ENCODE measurements around the gene ZNF217. TPM values are rescaled to one million over a fixed set of nuclear protein-coding genes. Genes with fewer than 3 reads are reported as not detected.
"Not testable (repeated sequence)": the region's sequence is repeated elsewhere in the genome, so short reads cannot be mapped to it uniquely, and the experiment has no call there.

The ZNF217 gene
- total RNA-seq, 1 donor from 2014 or later = 76.3 TPM

DNA sequence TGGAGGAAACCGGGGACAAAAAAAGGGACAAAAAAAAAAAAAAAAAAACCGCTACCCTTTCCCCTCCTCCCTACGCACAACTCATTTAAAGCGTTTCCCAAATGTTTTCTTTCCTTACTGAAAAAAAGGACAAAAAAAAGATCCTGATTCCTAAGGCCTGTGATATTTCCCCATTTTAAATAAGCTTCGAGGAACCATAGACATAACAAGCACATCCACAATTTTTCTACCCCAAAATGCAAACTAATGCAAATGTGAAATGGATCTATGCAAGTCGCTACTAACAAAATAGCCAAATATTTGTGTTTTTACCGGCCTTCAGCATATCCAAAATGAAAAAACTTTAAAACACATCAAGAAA, 1.4 kb upstream of the ZNF217 start:
- Mint-ChIP-seq H3K27me3 (no peaks in the 10 kb centered on the region), H3K36me3 (ENCODE audit: insufficient read depth) (no peaks in the 10 kb centered on the region), H3K27ac (peak overlapping the region; percentile 99), H3K4me1 (ENCODE audit: low read depth) (peaks cover 48% of the 10 kb centered on the region), H3K4me3 (ENCODE audit: low read depth) (peak overlapping the region; percentile 76), H3K9me3 (ENCODE audit: low read depth) (no peaks in the 10 kb centered on the region)
- TF ChIP-seq CTCF (IDR thresholded peaks at IDR 0.05; ENCODE audit: unreplicated experiment) = no peak
- DNase-seq (ENCODE audit: low spot score, unreplicated experiment) = no peak

- H3K36me3 Mint-ChIP-seq (ENCODE audit: insufficient read depth) = no peaks in the 10 kb centered on the region
- peak overlapping the region; percentile 77 for H3K4me3 Mint-ChIP-seq (ENCODE audit: low read depth)
- H3K9me3 Mint-ChIP-seq (ENCODE audit: low read depth) = no peaks in the 10 kb centered on the region
- peak; percentile 97 for DNase-seq (ENCODE audit: low spot score, unreplicated experiment)
- peaks cover 51% of the 10 kb centered on the region for H3K4me1 Mint-ChIP-seq (ENCODE audit: low read depth)
- no peaks in the 10 kb centered on the region for H3K27me3 Mint-ChIP-seq
- peak overlapping the region; percentile 99 for H3K27ac Mint-ChIP-seq
- peak; percentile 63 for TF ChIP-seq CTCF (IDR thresholded peaks at IDR 0.05; ENCODE audit: unreplicated experiment)
These were observed 704 bp upstream of the ZNF217 start for GRCh38 chr20:53594068-53595017.

DNA sequence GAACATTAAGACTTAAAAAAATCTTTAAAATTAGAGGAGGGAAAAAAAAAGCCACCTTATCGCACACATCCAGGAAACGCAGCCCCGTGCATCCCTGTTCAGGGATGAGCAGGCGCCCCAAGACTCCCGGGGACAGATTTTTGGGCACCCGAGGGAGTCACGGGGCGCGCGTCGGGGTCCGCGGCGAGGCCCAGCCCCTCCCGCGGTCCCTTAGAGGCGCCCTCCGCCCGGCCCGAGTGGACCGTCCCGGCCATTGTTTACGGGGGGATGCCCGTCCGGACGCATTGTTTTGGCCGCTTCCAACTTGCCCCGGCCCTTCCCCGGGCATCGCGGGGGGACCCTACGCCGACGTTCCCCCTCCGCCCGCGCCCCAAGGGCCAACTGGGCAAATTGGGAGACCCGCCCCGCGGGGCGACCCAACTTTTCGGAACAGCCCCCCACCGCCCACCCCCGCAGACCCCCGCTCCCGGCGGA, 610 bp downstream of the ZNF217 start:
- Mint-ChIP-seq H3K4me3 (ENCODE audit: low read depth) (peak overlapping the region; percentile 86), H3K36me3 (ENCODE audit: insufficient read depth) (no peaks in the 10 kb centered on the region), H3K27ac (peak overlapping the region; percentile 99), H3K9me3 (ENCODE audit: low read depth) (no peaks in the 10 kb centered on the region), H3K4me1 (ENCODE audit: low read depth) (peaks cover 50% of the 10 kb centered on the region), H3K27me3 (no peaks in the 10 kb centered on the region)
- no peak for TF ChIP-seq CTCF (IDR thresholded peaks at IDR 0.05; ENCODE audit: unreplicated experiment)
- no peak for DNase-seq (ENCODE audit: low spot score, unreplicated experiment)

DNA sequence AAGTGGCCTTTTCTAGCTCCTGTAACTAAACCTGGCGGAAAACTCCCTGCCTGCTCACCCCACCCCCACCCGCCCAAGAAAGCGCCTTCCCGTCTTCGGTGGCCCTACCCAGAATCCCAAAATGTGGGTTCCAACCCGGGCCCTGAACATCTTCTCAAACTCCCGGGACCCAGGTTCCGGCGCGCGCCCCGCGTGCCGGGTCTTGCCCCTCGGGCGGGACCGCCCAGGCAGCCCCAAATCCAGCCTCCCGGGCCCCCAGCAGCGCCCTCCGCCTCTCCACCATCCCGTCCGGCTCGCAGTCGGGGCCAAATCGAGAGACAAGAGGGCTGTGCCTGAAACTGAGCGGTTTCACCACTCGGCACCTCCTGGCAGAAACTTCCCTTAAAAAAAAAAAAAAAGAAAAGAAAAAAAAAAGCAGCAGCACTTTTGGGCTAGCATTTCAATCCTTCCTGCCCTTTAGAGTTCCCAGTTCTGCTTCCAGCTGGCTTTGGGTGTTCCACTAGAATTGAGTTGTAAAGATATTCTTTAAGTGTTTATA, 1.1 kb downstream of the ZNF217 start:
- H3K4me1 Mint-ChIP-seq (ENCODE audit: low read depth) = peaks cover 46% of the 10 kb centered on the region
- H3K4me3 Mint-ChIP-seq (ENCODE audit: low read depth) = peak overlapping the region; percentile 86
- peak; percentile 40 for DNase-seq (ENCODE audit: low spot score, unreplicated experiment)
- H3K27me3 Mint-ChIP-seq; H3K36me3 Mint-ChIP-seq (ENCODE audit: insufficient read depth); H3K9me3 Mint-ChIP-seq (ENCODE audit: low read depth): not testable (repeated sequence)
- H3K27ac Mint-ChIP-seq = peak overlapping the region; percentile 99

DNA sequence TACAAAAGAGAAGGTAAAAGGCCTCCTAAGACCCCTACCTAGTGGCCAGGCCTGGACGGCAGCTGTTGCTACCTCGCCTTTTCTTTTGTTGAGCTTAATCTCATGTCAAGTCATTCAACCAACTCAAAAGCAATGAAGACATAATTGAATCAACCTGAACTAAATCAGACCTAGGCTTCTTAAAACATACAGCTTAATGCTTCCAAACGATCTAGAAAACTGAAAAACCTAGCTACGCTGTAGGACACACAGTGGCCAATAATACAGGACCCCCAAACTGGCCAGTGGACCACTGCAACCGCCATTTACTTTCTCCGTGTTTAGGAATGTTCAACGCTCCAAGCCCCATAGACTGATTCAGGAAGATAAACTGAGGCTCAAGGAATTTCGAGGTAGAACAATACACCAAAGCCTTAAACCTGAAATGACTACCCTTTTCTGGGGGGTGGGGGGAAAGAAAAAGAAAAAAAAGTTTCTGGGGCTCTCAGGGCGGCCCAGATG, 1.6 kb downstream of the ZNF217 start:
- not testable (repeated sequence) for H3K9me3 Mint-ChIP-seq (ENCODE audit: low read depth); DNase-seq (ENCODE audit: low spot score, unreplicated experiment); H3K27me3 Mint-ChIP-seq; H3K36me3 Mint-ChIP-seq (ENCODE audit: insufficient read depth)
- Mint-ChIP-seq H3K4me1 (ENCODE audit: low read depth) (peaks cover 45% of the 10 kb centered on the region), H3K27ac (peak overlapping the region; percentile 99), H3K4me3 (ENCODE audit: low read depth) (peak overlapping the region; percentile 86)

DNA sequence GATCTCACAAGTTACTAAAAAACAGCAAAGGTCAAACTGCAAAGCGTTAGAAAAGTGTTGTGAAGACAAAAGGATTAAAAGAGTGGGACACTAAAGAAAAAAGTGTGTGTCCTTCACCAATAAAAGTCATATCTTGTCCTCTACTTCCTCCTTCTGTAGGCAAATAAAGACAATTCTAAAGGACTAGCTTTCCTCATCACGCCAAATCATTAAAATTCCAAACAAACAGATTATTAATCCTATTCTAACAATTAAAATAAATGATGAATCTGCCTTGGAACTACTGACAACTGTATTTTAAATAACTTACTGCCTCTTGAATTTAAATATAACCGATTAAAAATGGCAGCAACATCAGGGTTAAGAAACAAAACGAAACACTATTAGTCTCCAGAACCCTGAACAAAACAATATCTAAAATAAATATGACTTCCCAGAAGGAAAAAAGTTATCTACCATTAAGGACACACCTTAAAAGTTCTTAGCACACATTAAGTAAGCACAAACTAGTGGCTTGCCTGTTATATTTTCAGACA, 2.4 kb downstream of the ZNF217 start:
- not testable (repeated sequence) for H3K36me3 Mint-ChIP-seq (ENCODE audit: insufficient read depth); H3K27me3 Mint-ChIP-seq; H3K9me3 Mint-ChIP-seq (ENCODE audit: low read depth); DNase-seq (ENCODE audit: low spot score, unreplicated experiment)
- Mint-ChIP-seq H3K4me1 (ENCODE audit: low read depth) (peaks cover 44% of the 10 kb centered on the region), H3K27ac (peak overlapping the region; percentile 99), H3K4me3 (ENCODE audit: low read depth) (peak overlapping the region; percentile 86)

- H3K9me3 Mint-ChIP-seq (ENCODE audit: low read depth); H3K36me3 Mint-ChIP-seq (ENCODE audit: insufficient read depth); H3K27me3 Mint-ChIP-seq; DNase-seq (ENCODE audit: low spot score, unreplicated experiment): not testable (repeated sequence)
- Mint-ChIP-seq H3K4me3 (ENCODE audit: low read depth) (peak overlapping the region; percentile 86), H3K27ac (peak overlapping the region; percentile 99), H3K4me1 (ENCODE audit: low read depth) (peaks cover 46% of the 10 kb centered on the region)
These were observed 3.0 kb downstream of the ZNF217 start for GRCh38 chr20:53590608-53591007.

DNA sequence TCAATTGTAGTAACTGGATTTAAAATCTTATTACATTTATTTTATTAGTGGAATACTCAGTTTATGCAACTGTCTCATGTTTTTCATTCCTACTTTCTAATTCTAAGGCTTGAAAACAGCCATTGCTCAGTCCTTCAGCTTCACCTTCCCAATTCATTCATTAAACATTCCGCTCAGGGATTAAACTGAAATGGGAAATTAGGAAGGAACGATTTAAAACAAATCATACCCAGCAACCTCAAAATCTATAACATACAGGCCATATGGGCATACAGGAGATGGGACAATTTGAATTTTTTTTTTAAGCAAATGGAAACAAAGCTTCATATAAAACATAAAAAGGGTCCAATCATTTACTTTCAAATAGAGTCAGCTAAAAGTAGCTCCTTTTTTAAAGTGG, 3.5 kb downstream of the ZNF217 start:
- H3K27me3 Mint-ChIP-seq; DNase-seq (ENCODE audit: low spot score, unreplicated experiment); H3K36me3 Mint-ChIP-seq (ENCODE audit: insufficient read depth); H3K9me3 Mint-ChIP-seq (ENCODE audit: low read depth): not testable (repeated sequence)
- peak overlapping the region; percentile 99 for H3K27ac Mint-ChIP-seq
- H3K4me3 Mint-ChIP-seq (ENCODE audit: low read depth) = peak overlapping the region; percentile 86
- peaks cover 47% of the 10 kb centered on the region for H3K4me1 Mint-ChIP-seq (ENCODE audit: low read depth)

- Mint-ChIP-seq H3K4me1 (ENCODE audit: low read depth) (peaks cover 47% of the 10 kb centered on the region), H3K4me3 (ENCODE audit: low read depth) (peak overlapping the region; percentile 86), H3K27ac (peak overlapping the region; percentile 99)
- DNase-seq (ENCODE audit: low spot score, unreplicated experiment); H3K27me3 Mint-ChIP-seq; H3K36me3 Mint-ChIP-seq (ENCODE audit: insufficient read depth); H3K9me3 Mint-ChIP-seq (ENCODE audit: low read depth): not testable (repeated sequence)
These were observed 4.1 kb downstream of the ZNF217 start for GRCh38 chr20:53589321-53590065.
